HCT116 (cell line): ENCODE data around the gene SLC25A10.

Experiments
- CEBPB ChIP-seq: IDR thresholded peaks from 2 replicates; pipeline ENCODE4 v1.6.1; 2012; ENCODE audit warnings: low read depth
- CTCF ChIP-seq, 3 experiments: fragments of 200-600 bp in 1 of 3; sonication (generic) in 1 of 3; IDR thresholded peaks in 2 of 3; conservative IDR thresholded peaks in 1 of 3; 2 replicates each; pipeline ENCODE4 v1.5.1; 2012 to 2017; ENCODE audit warnings: low read depth in 2 of 3, low read length in 2 of 3, antibody characterized with exemption in 1 of 3, borderline replicate concordance in 1 of 3, control low read depth in 1 of 3, mild to moderate bottlenecking in 1 of 3, mixed read lengths in 1 of 3, mixed run types in 1 of 3, moderate library complexity in 1 of 3; ENCODE audit not compliant: insufficient read depth in 1 of 3
- EZH2 ChIP-seq: fragments of 200-600 bp; sonication (generic); IDR thresholded peaks from 2 replicates; pipeline ENCODE4 v1.6.1; 2017; ENCODE audit warnings: antibody characterized with exemption, mixed run types
- POLR2AphosphoS5 ChIP-seq: IDR thresholded peaks from 2 replicates; pipeline ENCODE4 v1.6.1; 2011; ENCODE audit warnings: mild to moderate bottlenecking, low read depth, low read length, moderate library complexity
- RAD21 ChIP-seq: IDR thresholded peaks from 2 replicates; pipeline ENCODE4 v1.6.1; 2012; ENCODE audit warnings: low read depth, mild to moderate bottlenecking
- REST ChIP-seq: IDR thresholded peaks from 2 replicates; pipeline ENCODE4 v1.6.1; 2012; ENCODE audit warnings: low read depth
- SRF ChIP-seq: IDR thresholded peaks from 2 replicates; pipeline ENCODE4 v1.6.1; 2012; ENCODE audit warnings: low read depth
- TCF7L2 ChIP-seq: IDR thresholded peaks from 2 replicates; pipeline ENCODE4 v1.7.0; 2011; ENCODE audit warnings: borderline replicate concordance, inconsistent platforms; ENCODE audit not compliant: insufficient read depth, insufficient read length; ENCODE audit errors: extremely low read depth
- ZBTB33 ChIP-seq: IDR thresholded peaks from 2 replicates; pipeline ENCODE4 v1.6.1; 2011; ENCODE audit warnings: mild to moderate bottlenecking, low read length, moderate library complexity; ENCODE audit not compliant: insufficient replicate concordance; ENCODE audit errors: extremely low read depth
- ZFX ChIP-seq: fragments of 450-650 bp; IDR thresholded peaks from 2 replicates; pipeline ENCODE4 v1.6.1; 2017

GRCh38 chr17:81717766-81718089, 5.6 kb downstream of the SLC25A10 start:
- TF ChIP-seq TCF7L2 (no peak), RAD21 (no peak), CTCF (IDR thresholded peaks at IDR 0.05 in 2 of 3, conservative IDR thresholded peaks at IDR 0.05 in 1 of 3; ENCODE audit: borderline replicate concordance in 1 of 3, insufficient read depth in 1 of 3, low read depth in 2 of 3, low read length in 2 of 3) (no peak), EZH2 (no peak), POLR2AphosphoS5 (no peak), ZBTB33 (no peak), CEBPB (no peak), ZFX (no peak), REST (no peak), SRF (no peak)
